ENCODE data around the gene ADAM22.
"Not testable (repeated sequence)": the region's sequence is repeated elsewhere in the genome, so short reads cannot be mapped to it uniquely, and the experiment has no call there.

DNA sequence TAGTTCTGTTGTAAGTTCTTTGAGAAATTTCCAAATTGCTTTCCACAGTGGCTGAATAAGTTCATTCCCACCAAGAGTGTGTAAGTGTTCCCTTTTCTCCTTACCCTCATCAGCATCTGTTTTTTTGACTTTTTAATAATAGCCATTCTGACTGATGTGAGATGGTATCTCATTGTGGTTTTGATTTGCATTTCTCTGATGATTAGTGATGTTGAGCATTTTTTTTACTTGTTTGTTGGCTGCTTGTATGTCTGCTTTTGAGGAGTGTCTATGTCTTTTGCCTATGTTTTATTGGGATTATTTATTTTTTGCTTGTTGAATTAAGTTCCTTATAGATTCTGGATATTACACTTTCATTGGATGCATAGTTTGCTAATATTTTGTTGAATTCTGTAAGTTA lies 11.9 kb downstream of the ADAM22 start:
- TF ChIP-seq CTCF (IDR thresholded peaks at IDR 0.05; ENCODE audit: low read depth, low read length, poor library complexity, severe bottlenecking); EZH2phosphoT487 (IDR thresholded peaks at IDR 0.05; ENCODE audit: borderline replicate concordance, low read length): not testable (repeated sequence)

Data from DOHH2 (cell line).